SK-N-SH (cell line): ENCODE measurements around the gene CEL. TPM values are rescaled to one million over a fixed set of nuclear protein-coding genes. Genes with fewer than 3 reads are reported as not detected.

Experiments used
- CTCF ChIA-PET: fragments of 300-600, 350-600 bp; formaldehyde crosslinking; extraction: SDS; loops from one replicate; lab custom pipeline; 2021; lab: Yijun Ruan, JAX
- POLR2A ChIA-PET: fragments of 350-600 bp; sonication (Branson Sonifier 250); formaldehyde crosslinking; extraction: SDS; loops from one replicate; lab custom pipeline; 2020; ENCODE audit warnings: antibody characterized with exemption, inconsistent platforms; lab: Yijun Ruan, JAX
- DNase-seq: peaks from one replicate; pipeline ENCODE4 v3.0.0; 2012
- H2AFZ ChIP-seq: fragments of 200-600 bp; sonication (generic); 2 replicates; pipeline ENCODE4 v1.8.1; 2016; ENCODE audit warnings: antibody characterized with exemption, mild to moderate bottlenecking, low read depth
- H3F3A ChIP-seq: fragments of 200-600 bp; sonication (generic); replicated peaks from 2 replicates; pipeline ENCODE3; 2016; ENCODE audit warnings: antibody characterized with exemption, mild to moderate bottlenecking; ENCODE audit not compliant: insufficient read depth
- H3K27ac ChIP-seq, 2 experiments: fragments of 200-500 bp in 1 of 2; fragments of 200-600 bp in 1 of 2; sonication (Bioruptor generic) in 1 of 2; sonication (generic), shearing (Covaris generic) in 1 of 2; 2 replicates each; pipeline versions ENCODE4 v1.5.1 to v1.6.1; 2014 to 2016; ENCODE audit warnings: low read depth in 2 of 2, inconsistent platforms in 1 of 2, low read length in 1 of 2, mild to moderate bottlenecking in 1 of 2, mixed read lengths in 1 of 2
- H3K27me3 ChIP-seq: fragments of 200-600 bp; sonication (generic), shearing (Covaris generic); 2 replicates; pipeline ENCODE4 v1.6.1; 2016; ENCODE audit warnings: mixed run types; ENCODE audit not compliant: insufficient read depth
- H3K36me3 ChIP-seq, 2 experiments: fragments of 200-500 bp in 1 of 2; fragments of 200-600 bp in 1 of 2; sonication (Bioruptor generic) in 1 of 2; sonication (generic) in 1 of 2; replicated peaks in 1 of 2; 2 replicates each; pipeline versions ENCODE3 to v1.5.1; 2014 to 2016; ENCODE audit warnings: low read length in 1 of 2, mild to moderate bottlenecking in 1 of 2; ENCODE audit not compliant: insufficient read depth in 2 of 2, control insufficient read depth in 1 of 2
- H3K4me1 ChIP-seq, 2 experiments: fragments of 200-500 bp in 1 of 2; fragments of 200-600 bp in 1 of 2; sonication (Bioruptor generic) in 1 of 2; sonication (generic), shearing (Covaris generic) in 1 of 2; 2 replicates each; pipeline versions ENCODE4 v1.5.1 to v1.6.1; 2014 to 2016; ENCODE audit warnings: low read depth in 1 of 2, low read length in 1 of 2, mixed run types in 1 of 2; ENCODE audit not compliant: insufficient read depth in 2 of 2, control insufficient read depth in 1 of 2
- H3K4me2 ChIP-seq: fragments of 200-600 bp; sonication (generic), shearing (Covaris generic); 2 replicates; pipeline ENCODE4 v1.6.1; 2017; ENCODE audit warnings: mixed run types
- H3K4me3 ChIP-seq, 2 experiments: fragments of 200-500 bp in 1 of 2; fragments of 200-600 bp in 1 of 2; sonication (Bioruptor generic) in 1 of 2; sonication (generic), shearing (Covaris generic) in 1 of 2; 2 replicates each; pipeline versions ENCODE4 v1.5.1 to v1.8.1; 2014 to 2016; ENCODE audit warnings: low read depth in 2 of 2, inconsistent platforms in 1 of 2, low read length in 1 of 2, mild to moderate bottlenecking in 1 of 2, mixed read lengths in 1 of 2, moderate library complexity in 1 of 2
- H3K79me2 ChIP-seq: fragments of 200-600 bp; sonication (generic); 2 replicates; pipeline ENCODE4 v1.8.1; 2017; ENCODE audit warnings: mild to moderate bottlenecking; ENCODE audit not compliant: insufficient read depth
- H3K9ac ChIP-seq: fragments of 200-600 bp; sonication (generic); 2 replicates; pipeline ENCODE4 v1.6.1; 2017; ENCODE audit warnings: mixed run types
- H3K9me2 ChIP-seq: fragments of 200-600 bp; sonication (generic); 2 replicates; pipeline ENCODE4 v1.6.1; 2017; ENCODE audit warnings: mixed run types
- H3K9me3 ChIP-seq: fragments of 200-600 bp; sonication (generic); 2 replicates; pipeline ENCODE4 v1.6.1; 2017; ENCODE audit warnings: mixed run types, mild to moderate bottlenecking, moderate library complexity
- H4K20me1 ChIP-seq: fragments of 200-600 bp; sonication (generic); 2 replicates; pipeline ENCODE4 v1.6.1; 2017; ENCODE audit warnings: mild to moderate bottlenecking, mixed run types; ENCODE audit not compliant: insufficient read depth
- ELF1 ChIP-seq: IDR thresholded peaks from 2 replicates; pipeline ENCODE4 v1.4.0; 2012
- FOXJ3 ChIP-seq: sonication (generic); formaldehyde crosslinking; IDR thresholded peaks from 2 replicates; pipeline ENCODE4 v1.5.1; 2020; ENCODE audit warnings: mild to moderate bottlenecking, missing genetic modification reagents
- FOXM1 ChIP-seq: IDR thresholded peaks from 2 replicates; pipeline ENCODE4 v1.4.0; 2012; ENCODE audit warnings: low read depth, mild to moderate bottlenecking
- IRF3 ChIP-seq: fragments of 150-350 bp; IDR thresholded peaks from 2 replicates; pipeline ENCODE4 v1.6.1; 2016; ENCODE audit warnings: mild to moderate bottlenecking, low read depth, low read length
- MAX ChIP-seq: IDR thresholded peaks from 2 replicates; pipeline ENCODE4 v1.4.0; 2012; ENCODE audit warnings: low read depth
- MEF2A ChIP-seq: IDR thresholded peaks from 2 replicates; pipeline ENCODE4 v1.4.0; 2012; ENCODE audit warnings: low read depth, borderline replicate concordance
- NFIC ChIP-seq: IDR thresholded peaks from 2 replicates; pipeline ENCODE4 v1.4.0; 2012; ENCODE audit warnings: borderline replicate concordance
- NRF1 ChIP-seq: IDR thresholded peaks from 2 replicates; pipeline ENCODE4 v1.6.1; 2012; ENCODE audit warnings: low read depth, mild to moderate bottlenecking, low read length
- PBX3 ChIP-seq: IDR thresholded peaks from 2 replicates; pipeline ENCODE4; 2012
- POLR2AphosphoS5 ChIP-seq: IDR thresholded peaks from 2 replicates; pipeline ENCODE4 v1.6.1; 2012; ENCODE audit warnings: low read depth, low read length
- RCOR1 ChIP-seq: fragments of 150-350 bp; IDR thresholded peaks from 2 replicates; pipeline ENCODE4 v1.6.1; 2017; ENCODE audit warnings: antibody characterized with exemption, low read length
- RFX5 ChIP-seq: IDR thresholded peaks from 2 replicates; pipeline ENCODE4 v1.6.1; 2012; ENCODE audit warnings: mild to moderate bottlenecking, improper control_type of control experiment, low read length
- RXRA ChIP-seq: IDR thresholded peaks from 2 replicates; pipeline ENCODE4 v1.4.0; 2012; ENCODE audit warnings: low read depth, mild to moderate bottlenecking, borderline replicate concordance
- SMC3 ChIP-seq: IDR thresholded peaks from 2 replicates; pipeline ENCODE4 v1.6.1; 2012; ENCODE audit warnings: low read depth, low read length, improper control_type of control experiment
- TAF1 ChIP-seq: IDR thresholded peaks from 2 replicates; pipeline ENCODE4 v1.6.1; 2012; ENCODE audit warnings: low read depth, mild to moderate bottlenecking, low read length, moderate library complexity, borderline replicate concordance
- TEAD4 ChIP-seq: IDR thresholded peaks from 2 replicates; pipeline ENCODE4 v1.4.0; 2012; ENCODE audit warnings: mild to moderate bottlenecking, borderline replicate concordance; ENCODE audit not compliant: insufficient read depth
- USF1 ChIP-seq: IDR thresholded peaks from 2 replicates; pipeline ENCODE4 v1.4.0; 2012; ENCODE audit warnings: low read depth, borderline replicate concordance
- WGBS: methylation state at CpG from one replicate; pipeline ENCODE4 v1.1.6; 2017; ENCODE audit warnings: low lambda C conversion rate; 5-methylcytosine and 5-hydroxymethylcytosine counted together
- polyA plus RNA-seq, 3 experiments: library from polyadenylated mRNA; depleted of rRNA; stranded (reverse); fragments of >200 nt; gene quantifications; 2 replicates each; pipeline ENCODE4 v1.2.3, GENCODE V29; 2012
- TF ChIP-seq, protein P1 (sequence below): IDR thresholded peaks from 2 replicates; pipeline ENCODE4 v1.6.1; 2012; ENCODE audit warnings: mild to moderate bottlenecking, low read depth, low read length, moderate library complexity

The CEL gene
- polyA plus RNA-seq, 1 of the 3 experiments (the other 2 are of a cell fraction) = 0.87 TPM

- ChIA-PET POLR2A (interaction anchor here (1.5 kb wide), 1 partner anchor 37 kb away, joined by 3 read pairs; no protein-coding TSS in a partner anchor), CTCF (interaction anchor here (1.0 to 3.3 kb wide), 6 partner anchors 15 to 87 kb away, joined by 4 to 10 read pairs (median 5); partner anchors contain the start of gene GFI1B)
- 93% methylated on average over 18 of the region's 30 CpGs for WGBS
- Histone ChIP-seq H4K20me1 (no peaks in the 10 kb centered on the region), H3K27me3 (no peaks in the 10 kb centered on the region), H3K36me3 (no peaks in the 10 kb centered on the region), H3F3A (no peaks in the 10 kb centered on the region), H3K4me1 (peaks cover 0 to 14% of the 10 kb centered on the region in 2 experiments; a peak in 1 of 4 replicates), H3K79me2 (no peaks in the 10 kb centered on the region), H3K9ac (no peak overlapping the region), H3K9me2 (no peaks in the 10 kb centered on the region), H3K9me3 (no peaks in the 10 kb centered on the region), H2AFZ (no peak overlapping the region), H3K4me2 (no peak overlapping the region), H3K27ac (no peak overlapping the region), H3K4me3 (no peak overlapping the region)
- TF ChIP-seq USF1 = no peak
- TF ChIP-seq RXRA = no peak
- no peak for TF ChIP-seq SMC3
- no peak for TF ChIP-seq ELF1
- no peak for TF ChIP-seq FOXM1
- DNase-seq = no peak
Observed at GRCh38 chr9:133064241-133065069, 2.7 kb downstream of the CEL start.

- H3F3A ChIP-seq = no peaks in the 10 kb centered on the region
- DNase-seq = no peak
- ChIA-PET CTCF (interaction anchor here (0.8 to 3.3 kb wide), 4 partner anchors 38 to 87 kb away, joined by 3 to 10 read pairs (median 5); partner anchors contain the start of gene GFI1B), POLR2A (interaction anchor here (1.5 kb wide), 1 partner anchor 37 kb away, joined by 3 read pairs; no protein-coding TSS in a partner anchor)
- H3K9ac ChIP-seq = no peak overlapping the region
- H3K4me2 ChIP-seq = no peak overlapping the region
- H3K4me3 ChIP-seq = no peak overlapping the region
- H3K4me1 ChIP-seq = peaks cover 0 to 9% of the 10 kb centered on the region in 2 experiments; a peak in 1 of 4 replicates
- WGBS = 94% methylated on average over 6 of the region's 17 CpGs
- no peaks in the 10 kb centered on the region for H4K20me1 ChIP-seq
- H3K79me2 ChIP-seq = no peaks in the 10 kb centered on the region
- H3K36me3 ChIP-seq = no peaks in the 10 kb centered on the region
- H3K9me2 ChIP-seq = no peaks in the 10 kb centered on the region
- no peaks in the 10 kb centered on the region for H3K27me3 ChIP-seq
- no peak overlapping the region for H2AFZ ChIP-seq
- H3K9me3 ChIP-seq = no peaks in the 10 kb centered on the region
- no peak overlapping the region for H3K27ac ChIP-seq
- TF ChIP-seq RXRA (no peak), FOXM1 (no peak), NRF1 (no peak), SMC3 (no peak), MEF2A (no peak), FOXJ3 (CRISPR knock-in tag) (no peak), RCOR1 (no peak), IRF3 (no peak), MAX (no peak), RFX5 (no peak), TAF1 (no peak), NFIC (no peak), TEAD4 (no peak), PBX3 (no peak), USF1 (no peak), POLR2AphosphoS5 (no peak)
- TF ChIP-seq, protein P1, sequence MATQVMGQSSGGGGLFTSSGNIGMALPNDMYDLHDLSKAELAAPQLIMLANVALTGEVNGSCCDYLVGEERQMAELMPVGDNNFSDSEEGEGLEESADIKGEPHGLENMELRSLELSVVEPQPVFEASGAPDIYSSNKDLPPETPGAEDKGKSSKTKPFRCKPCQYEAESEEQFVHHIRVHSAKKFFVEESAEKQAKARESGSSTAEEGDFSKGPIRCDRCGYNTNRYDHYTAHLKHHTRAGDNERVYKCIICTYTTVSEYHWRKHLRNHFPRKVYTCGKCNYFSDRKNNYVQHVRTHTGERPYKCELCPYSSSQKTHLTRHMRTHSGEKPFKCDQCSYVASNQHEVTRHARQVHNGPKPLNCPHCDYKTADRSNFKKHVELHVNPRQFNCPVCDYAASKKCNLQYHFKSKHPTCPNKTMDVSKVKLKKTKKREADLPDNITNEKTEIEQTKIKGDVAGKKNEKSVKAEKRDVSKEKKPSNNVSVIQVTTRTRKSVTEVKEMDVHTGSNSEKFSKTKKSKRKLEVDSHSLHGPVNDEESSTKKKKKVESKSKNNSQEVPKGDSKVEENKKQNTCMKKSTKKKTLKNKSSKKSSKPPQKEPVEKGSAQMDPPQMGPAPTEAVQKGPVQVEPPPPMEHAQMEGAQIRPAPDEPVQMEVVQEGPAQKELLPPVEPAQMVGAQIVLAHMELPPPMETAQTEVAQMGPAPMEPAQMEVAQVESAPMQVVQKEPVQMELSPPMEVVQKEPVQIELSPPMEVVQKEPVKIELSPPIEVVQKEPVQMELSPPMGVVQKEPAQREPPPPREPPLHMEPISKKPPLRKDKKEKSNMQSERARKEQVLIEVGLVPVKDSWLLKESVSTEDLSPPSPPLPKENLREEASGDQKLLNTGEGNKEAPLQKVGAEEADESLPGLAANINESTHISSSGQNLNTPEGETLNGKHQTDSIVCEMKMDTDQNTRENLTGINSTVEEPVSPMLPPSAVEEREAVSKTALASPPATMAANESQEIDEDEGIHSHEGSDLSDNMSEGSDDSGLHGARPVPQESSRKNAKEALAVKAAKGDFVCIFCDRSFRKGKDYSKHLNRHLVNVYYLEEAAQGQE = no peak
Observed at GRCh38 chr9:133065070-133065388, 3.2 kb downstream of the CEL start.
